Lower leg skin (tissue), 3 donors: Measurements from ENCODE around the gene ATXN8OS.

Experiments used
- POLR2A ChIP-seq, 2 donors: fragments of 450-650 bp; IDR thresholded peaks; one replicate each; pipeline ENCODE4 v1.6.1; 2016 to 2017; ENCODE audit warnings: antibody characterized with exemption in 2 of 2, mild to moderate bottlenecking in 1 of 2, moderate library complexity in 1 of 2
- TF ChIP-seq, protein P1 (sequence below), 3 donors: fragments of 450-650 bp; IDR thresholded peaks; one replicate each; pipeline ENCODE4 v1.5.1; 2016; ENCODE audit warnings: antibody characterized with exemption in 3 of 3, mild to moderate bottlenecking in 3 of 3, moderate library complexity in 2 of 3

DNA sequence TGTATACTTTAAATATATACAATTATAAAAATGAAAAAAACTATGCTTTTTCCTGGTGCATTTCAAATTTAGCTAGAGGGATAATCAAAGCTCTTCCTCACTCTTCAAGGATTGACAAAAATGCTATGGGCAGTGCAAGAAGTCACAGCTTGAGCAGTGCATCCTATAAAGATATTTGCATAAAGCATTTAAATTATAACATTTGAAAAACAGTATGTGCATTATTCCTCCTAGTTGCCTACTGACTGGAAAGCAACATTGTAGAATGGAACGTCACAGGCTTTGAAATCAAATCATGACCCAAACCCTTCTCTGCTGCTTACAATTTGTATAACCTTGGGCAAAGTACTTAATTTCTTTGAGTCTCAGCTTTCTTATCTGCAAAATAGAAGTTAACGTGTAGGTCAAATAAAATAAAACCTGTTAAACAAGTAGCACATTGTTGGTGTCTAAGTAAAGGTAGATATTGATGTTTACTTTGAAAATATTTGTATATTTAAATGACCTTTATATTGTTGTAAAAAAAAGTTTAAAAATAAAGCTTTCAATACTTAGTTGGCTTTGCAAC, 9.8 kb downstream of the ATXN8OS start:
- TF ChIP-seq, protein P1, sequence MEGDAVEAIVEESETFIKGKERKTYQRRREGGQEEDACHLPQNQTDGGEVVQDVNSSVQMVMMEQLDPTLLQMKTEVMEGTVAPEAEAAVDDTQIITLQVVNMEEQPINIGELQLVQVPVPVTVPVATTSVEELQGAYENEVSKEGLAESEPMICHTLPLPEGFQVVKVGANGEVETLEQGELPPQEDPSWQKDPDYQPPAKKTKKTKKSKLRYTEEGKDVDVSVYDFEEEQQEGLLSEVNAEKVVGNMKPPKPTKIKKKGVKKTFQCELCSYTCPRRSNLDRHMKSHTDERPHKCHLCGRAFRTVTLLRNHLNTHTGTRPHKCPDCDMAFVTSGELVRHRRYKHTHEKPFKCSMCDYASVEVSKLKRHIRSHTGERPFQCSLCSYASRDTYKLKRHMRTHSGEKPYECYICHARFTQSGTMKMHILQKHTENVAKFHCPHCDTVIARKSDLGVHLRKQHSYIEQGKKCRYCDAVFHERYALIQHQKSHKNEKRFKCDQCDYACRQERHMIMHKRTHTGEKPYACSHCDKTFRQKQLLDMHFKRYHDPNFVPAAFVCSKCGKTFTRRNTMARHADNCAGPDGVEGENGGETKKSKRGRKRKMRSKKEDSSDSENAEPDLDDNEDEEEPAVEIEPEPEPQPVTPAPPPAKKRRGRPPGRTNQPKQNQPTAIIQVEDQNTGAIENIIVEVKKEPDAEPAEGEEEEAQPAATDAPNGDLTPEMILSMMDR (IDR thresholded peaks at IDR 0.05) = no peak
- no peak for TF ChIP-seq POLR2A (IDR thresholded peaks at IDR 0.05)
